GM12878 (cell line): ENCODE results near the gene CUL9. TPM values are rescaled to one million over a fixed set of nuclear protein-coding genes. Genes with fewer than 3 reads are reported as not detected.

Experiments used
- ATAC-seq: fragments of 200-7000 bp; cut with Tn5 transposase; 3 replicates; pipeline ENCODE4 v1.9.1; 2020; ENCODE audit warnings: mild to moderate bottlenecking, moderate library complexity
- BruUV-seq: library from RNA; stranded (reverse); fragments of 400-500 nt; replicated peaks from 2 replicates; lab custom pipeline; 2021; lab: Mats Ljungman, UMichigan
- CTCF ChIA-PET: fragments of 300-600 bp; sonication (Branson Sonifier 250); formaldehyde crosslinking; extraction: SDS; loops from one replicate; lab custom pipeline; 2021; ENCODE audit warnings: inconsistent platforms; lab: Yijun Ruan, JAX
- POLR2A ChIA-PET: fragments of 350-600 bp; formaldehyde crosslinking; extraction: SDS; loops from one replicate; lab custom pipeline; 2021; ENCODE audit warnings: inconsistent platforms; lab: Charles Lee
- RAD21 ChIA-PET: fragments of 300-600 bp; sonication (Branson Sonifier 250); formaldehyde crosslinking; loops from one replicate; lab custom pipeline; 2023; ENCODE audit warnings: antibody characterized with exemption; ENCODE audit not compliant: unreplicated experiment; lab: Charles Lee
- SMC1A ChIA-PET: fragments of 300-600 bp; sonication (Branson Sonifier 250); formaldehyde crosslinking; loops from one replicate; lab custom pipeline; 2023; ENCODE audit not compliant: unreplicated experiment, uncharacterized antibody; lab: Charles Lee
- DNase-seq: peaks from one replicate; pipeline ENCODE4 v3.0.0-alpha.2; 2011; ENCODE audit warnings: low read depth, low spot score
- FAIRE-seq: peaks from 3 replicates; lab custom pipeline; 2011; peaks lifted over from hg19 to GRCh38; lab: Jason Lieb, UNC
- H2AFZ ChIP-seq: 2 replicates; pipeline ENCODE4 v1.6.0; 2011; ENCODE audit warnings: low read depth, low read length, control low read depth; ENCODE audit not compliant: control insufficient read depth
- H3K27ac ChIP-seq: 2 replicates; pipeline ENCODE4 v1.5.1; 2011; ENCODE audit warnings: control low read depth; ENCODE audit not compliant: control insufficient read depth, insufficient read depth
- H3K27me3 ChIP-seq, 2 experiments: replicated peaks in 1 of 2; 2 replicates each; pipeline versions ENCODE4 v1.6.0 to v1.6.1; 2011; ENCODE audit warnings: low read length in 1 of 2; ENCODE audit not compliant: control insufficient read depth in 2 of 2, insufficient read depth in 2 of 2
- H3K36me3 ChIP-seq, 2 experiments: 2 replicates each; pipeline ENCODE4 v1.5.1; 2011; ENCODE audit warnings: low read length in 1 of 2; ENCODE audit not compliant: control insufficient read depth in 2 of 2, insufficient read depth in 2 of 2
- H3K4me1 ChIP-seq: 2 replicates; pipeline ENCODE4 v1.6.1; 2011; ENCODE audit warnings: mild to moderate bottlenecking, low read length, moderate library complexity, mixed read lengths; ENCODE audit not compliant: control insufficient read depth, insufficient read depth
- H3K4me2 ChIP-seq: 2 replicates; pipeline ENCODE4 v1.6.0; 2011; ENCODE audit warnings: control low read depth; ENCODE audit not compliant: control insufficient read depth, insufficient read depth
- H3K4me3 ChIP-seq: fragments of 200-600 bp; sonication (generic); 2 replicates; pipeline ENCODE4 v1.5.1; 2016
- H3K79me2 ChIP-seq: 2 replicates; pipeline ENCODE4 v1.6.0; 2011; ENCODE audit warnings: low read length; ENCODE audit not compliant: control insufficient read depth, insufficient read depth
- H3K9ac ChIP-seq: 2 replicates; pipeline ENCODE4 v1.8.0; 2011; ENCODE audit warnings: low read length, control low read depth, mixed read lengths; ENCODE audit not compliant: control insufficient read depth, insufficient read depth
- H3K9me3 ChIP-seq: replicated peaks from 3 replicates; pipeline ENCODE4 v1.5.1; 2011; ENCODE audit warnings: mild to moderate bottlenecking, low read length; ENCODE audit not compliant: control insufficient read depth, insufficient read depth
- H4K20me1 ChIP-seq: 2 replicates; pipeline ENCODE4 v1.6.0; 2011; ENCODE audit not compliant: control insufficient read depth, insufficient read depth
- BCL11A ChIP-seq: IDR thresholded peaks from 2 replicates; pipeline ENCODE4 v1.6.1; 2011; ENCODE audit warnings: low read depth, low read length
- BRCA1 ChIP-seq: IDR thresholded peaks from 2 replicates; pipeline ENCODE4 v1.6.1; 2011; ENCODE audit warnings: low read depth, low read length, improper control_type of control experiment
- CBX3 ChIP-seq: fragments of 200-600 bp; sonication (generic); IDR thresholded peaks from 2 replicates; pipeline ENCODE4 v1.6.1; 2016; ENCODE audit warnings: low read depth, borderline replicate concordance
- CBX5 ChIP-seq: sonication (generic); IDR thresholded peaks from 2 replicates; pipeline ENCODE4 v1.6.1; 2016; ENCODE audit warnings: low read depth, moderate library complexity, mild to moderate bottlenecking, inconsistent platforms
- CEBPZ ChIP-seq: fragments of 150-350 bp; IDR thresholded peaks from 2 replicates; pipeline ENCODE4 v1.6.1; 2016; ENCODE audit warnings: low read depth, low read length
- CHD2 ChIP-seq: IDR thresholded peaks from 2 replicates; pipeline ENCODE4 v1.6.1; 2011; ENCODE audit warnings: low read depth, low read length, improper control_type of control experiment, borderline replicate concordance
- CHD4 ChIP-seq: fragments of 200-600 bp; sonication (generic); IDR thresholded peaks from 2 replicates; pipeline ENCODE4 v1.6.1; 2016; ENCODE audit warnings: mild to moderate bottlenecking
- CREM ChIP-seq: IDR thresholded peaks from 2 replicates; pipeline ENCODE4 v1.6.1; 2014; ENCODE audit warnings: antibody characterized with exemption, low read depth
- GABPA ChIP-seq: IDR thresholded peaks from 2 replicates; pipeline ENCODE4 v1.6.1; 2014; ENCODE audit warnings: antibody characterized with exemption, low read depth, mild to moderate bottlenecking, inconsistent platforms
- HSF1 ChIP-seq: fragments of 150-350 bp; IDR thresholded peaks from 2 replicates; pipeline ENCODE4 v1.6.1; 2014; ENCODE audit warnings: mild to moderate bottlenecking, low read depth, low read length
- NFIC ChIP-seq: IDR thresholded peaks from 2 replicates; pipeline ENCODE4 v1.6.1; 2012; ENCODE audit warnings: low read depth, mild to moderate bottlenecking, inconsistent platforms, low read length, moderate library complexity
- POU2F2 ChIP-seq: IDR thresholded peaks from 3 replicates; pipeline ENCODE4 v1.6.1; 2011; ENCODE audit warnings: low read depth, mild to moderate bottlenecking, low read length, borderline replicate concordance
- TCF12 ChIP-seq: IDR thresholded peaks from 2 replicates; pipeline ENCODE4 v1.6.1; 2011; ENCODE audit warnings: low read depth, mild to moderate bottlenecking, low read length
- YY1 ChIP-seq: IDR thresholded peaks from 2 replicates; pipeline ENCODE4 v1.6.1; 2011; ENCODE audit warnings: low read depth, mild to moderate bottlenecking, low read length
- ZBED1 ChIP-seq: IDR thresholded peaks from 2 replicates; pipeline ENCODE4 v1.6.1; 2016; ENCODE audit warnings: borderline replicate concordance
- ZNF274 ChIP-seq: IDR thresholded peaks from one replicate; pipeline ENCODE4 v1.8.0; 2011; ENCODE audit not compliant: insufficient read length, insufficient read depth
- WGBS: methylation state at CpG from one replicate; pipeline ENCODE4 v1.1.6; 2016; ENCODE audit warnings: low lambda C conversion rate; ENCODE audit not compliant: insufficient replicate concordance, insufficient coverage; ENCODE audit errors: missing lambda C conversion rate; 5-methylcytosine and 5-hydroxymethylcytosine counted together
- in situ Hi-C: fragments of 300-500 bp; cut with MboI; formaldehyde crosslinking; loops from 9 replicates; pipeline ENCODE4 v1.14.3; 2018; ENCODE audit warnings: mixed read lengths
- intact Hi-C: fragments of 100-400 bp; cut with micrococcal nuclease; formaldehyde crosslinking; loops from one replicate; pipeline ENCODE4 v1.14.2; 2022; ENCODE audit not compliant: unreplicated experiment
- polyA plus RNA-seq, 11 experiments: library from polyadenylated mRNA; depleted of rRNA in 4 of 11; unstranded in 6 of 11; stranded (reverse) in 5 of 11; fragments of >200 nt; fragmentation: Nextera tagmentation in 4 of 11; fragmentation: Illumina TruSeq in 1 of 11; extraction: Ambion mirVana in 4 of 11; extraction: Trizol in 1 of 11; gene quantifications; 1 replicate in 1 of 11; 2 replicates in 10 of 11; pipeline versions ENCODE4 v1.2.1 to v1.2.3, GENCODE V29; 2011 to 2016; ENCODE audit warnings: inconsistent platforms in 2 of 11, missing spikeins in 2 of 11, low read depth in 1 of 11
- total RNA-seq, 4 experiments: library from RNA; depleted of rRNA in 3 of 4; stranded (reverse); fragments of >200 nt in 3 of 4; fragmentation: Illumina TruSeq in 1 of 4; extraction: Trizol in 1 of 4; gene quantifications; 2 replicates each; pipeline versions ENCODE4 v1.2.1 to v1.2.3, GENCODE V29; 2013 to 2021

CUL9 gene
- total and polyA plus RNA-seq, 10 of the 15 experiments (the other 5 are each of a cell fraction or from before 2014, with no cell fraction given), result 1.2 to 48.3 (median 17.2) TPM

DNA sequence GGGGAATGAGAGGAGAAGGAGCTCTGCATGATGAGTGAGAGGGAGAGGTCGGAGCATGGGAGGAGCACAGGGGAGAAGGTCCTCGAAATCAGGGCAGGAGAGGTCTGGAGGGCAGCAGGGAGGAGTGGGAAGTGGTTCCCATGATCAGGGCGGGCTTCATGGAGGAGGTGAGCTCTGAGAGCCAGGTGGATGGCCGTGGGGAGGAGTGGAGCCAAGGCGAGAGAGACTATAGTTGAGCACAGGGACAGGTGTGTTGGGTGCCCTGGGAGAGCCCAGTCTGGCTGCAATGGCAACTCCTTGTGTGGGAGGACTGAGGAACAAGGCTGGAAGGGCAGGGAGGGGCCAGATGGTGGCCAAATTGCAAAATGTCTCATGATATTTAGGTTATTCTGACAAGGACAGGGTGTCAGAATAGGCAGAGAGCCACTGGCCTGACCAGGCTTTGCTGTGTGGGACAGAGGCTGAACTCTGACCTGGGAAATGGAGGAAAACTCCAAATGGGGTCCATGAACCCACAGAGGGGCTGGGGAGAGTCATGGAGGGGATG, 82.7 kb downstream of the CUL9 start (continued):
- TF ChIP-seq CEBPZ (no peak), CBX5 (no peak), CREM (no peak)

- Histone ChIP-seq H3K27me3 (no peaks in the 10 kb centered on the region), H3K4me1 (peaks cover 12% of the 10 kb centered on the region), H2AFZ (no peak overlapping the region), H3K36me3 (no peaks in the 10 kb centered on the region), H3K79me2 (no peaks in the 10 kb centered on the region), H4K20me1 (no peaks in the 10 kb centered on the region), H3K27ac (no peak overlapping the region), H3K4me3 (no peak overlapping the region), H3K9ac (no peak overlapping the region), H3K9me3 (no peaks in the 10 kb centered on the region), H3K4me2 (no peak overlapping the region)
- CTCF ChIA-PET, result interaction anchor here (1.0 to 6.1 kb wide), 6 partner anchors 43 to 240 kb away, joined by 3 to 56 read pairs (median 9); partner anchors contain the start of gene CRIP3
- intact Hi-C loops, result no loop called here
- 65% methylated on average over 6 of the region's 6 CpGs for WGBS
- no peak for DNase-seq
- in situ Hi-C loops, result no loop called here
- POLR2A ChIA-PET, result no interaction called here
- BruUV-seq, result no TSS peak
- SMC1A ChIA-PET, result interaction anchor here (0.6 to 3.1 kb wide), 7 partner anchors 69 to 241 kb away, joined by 3 to 14 read pairs (median 4); no protein-coding TSS in a partner anchor
- ATAC-seq, result no peak
- no peak for FAIRE-seq
- RAD21 ChIA-PET, result interaction anchor here (1.0 to 6.9 kb wide), 5 partner anchors 49 to 241 kb away, joined by 3 to 44 read pairs (median 17); no protein-coding TSS in a partner anchor
- no peak for TF ChIP-seq HSF1
- no peak for TF ChIP-seq ZBED1
- no peak for TF ChIP-seq CHD4
- no peak for TF ChIP-seq POU2F2
- TF ChIP-seq ZNF274, result no peak
- TF ChIP-seq BRCA1, result no peak
- no peak for TF ChIP-seq GABPA
- TF ChIP-seq CBX3, result no peak
- no peak for TF ChIP-seq CHD2
- no peak for TF ChIP-seq YY1
- no peak for TF ChIP-seq TCF12
- no peak for TF ChIP-seq NFIC
- TF ChIP-seq BCL11A, result no peak
Measured at GRCh38 chr6:43265564-43265963, 83.6 kb downstream of the CUL9 start.
